HG03469 (cell line): ENCODE data around the gene DNAH10.

Experiments
- ATAC-seq: cut with Tn5 transposase; IDR thresholded peaks from one replicate; pipeline ENCODE4 v1.9.1; 2021; ENCODE audit warnings: mild to moderate bottlenecking, moderate library complexity, moderate number of reproducible peaks; ENCODE audit not compliant: unreplicated experiment

Gene DNAH10

DNA sequence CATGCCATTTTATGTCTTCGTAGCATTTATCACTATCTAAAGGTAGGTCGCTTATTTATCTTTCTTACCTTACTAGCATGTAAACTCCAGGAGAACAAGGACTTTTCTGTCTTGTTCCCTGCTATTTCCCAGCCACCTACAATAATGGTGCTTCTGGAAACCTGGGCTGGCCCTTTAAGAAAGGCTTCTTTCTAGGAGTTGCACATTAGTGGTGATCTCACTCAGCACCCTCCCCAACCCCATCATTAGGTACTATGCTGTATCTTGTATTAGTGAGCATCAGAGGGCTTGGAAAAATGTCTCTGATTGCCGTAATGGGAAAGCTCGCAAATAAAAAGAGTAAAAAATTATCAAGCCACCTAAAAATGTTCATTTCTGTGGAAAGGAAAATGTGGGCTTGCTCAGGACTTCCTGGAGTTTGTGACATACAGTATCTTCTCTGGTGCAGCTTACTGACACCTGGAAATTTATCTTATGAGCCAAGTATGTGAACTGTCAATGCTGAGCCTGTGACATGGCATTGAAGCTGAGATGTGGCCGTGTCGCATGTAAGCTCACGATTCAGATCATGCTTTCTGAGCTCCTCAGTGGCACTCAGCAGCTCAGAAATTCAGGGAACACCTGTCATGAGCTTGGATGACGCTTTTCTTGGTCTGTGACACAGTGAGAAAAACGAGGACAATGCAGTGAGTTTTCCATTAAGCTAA, 198.1 kb downstream of the DNAH10 start:
- no peak for ATAC-seq

DNA sequence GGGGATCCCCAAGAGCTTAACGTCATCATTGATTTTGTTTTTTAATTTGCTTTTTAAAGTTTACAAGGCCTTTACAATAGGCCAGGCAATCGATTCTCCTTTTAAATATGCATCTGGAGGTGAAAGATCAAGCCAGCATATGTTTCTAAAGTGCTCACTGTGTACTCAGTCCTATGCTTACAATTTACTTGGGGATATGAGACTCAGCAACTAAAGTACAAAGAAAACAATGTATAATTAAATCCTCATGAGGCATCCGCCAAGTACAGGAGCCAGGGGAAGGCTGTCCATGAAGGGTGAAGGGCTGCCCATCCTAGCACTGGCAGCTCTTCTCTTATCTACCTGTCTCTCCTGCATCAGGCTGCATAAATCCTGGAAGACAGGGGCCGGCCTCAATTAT, 198.8 kb downstream of the DNAH10 start:
- no peak for ATAC-seq

DNA sequence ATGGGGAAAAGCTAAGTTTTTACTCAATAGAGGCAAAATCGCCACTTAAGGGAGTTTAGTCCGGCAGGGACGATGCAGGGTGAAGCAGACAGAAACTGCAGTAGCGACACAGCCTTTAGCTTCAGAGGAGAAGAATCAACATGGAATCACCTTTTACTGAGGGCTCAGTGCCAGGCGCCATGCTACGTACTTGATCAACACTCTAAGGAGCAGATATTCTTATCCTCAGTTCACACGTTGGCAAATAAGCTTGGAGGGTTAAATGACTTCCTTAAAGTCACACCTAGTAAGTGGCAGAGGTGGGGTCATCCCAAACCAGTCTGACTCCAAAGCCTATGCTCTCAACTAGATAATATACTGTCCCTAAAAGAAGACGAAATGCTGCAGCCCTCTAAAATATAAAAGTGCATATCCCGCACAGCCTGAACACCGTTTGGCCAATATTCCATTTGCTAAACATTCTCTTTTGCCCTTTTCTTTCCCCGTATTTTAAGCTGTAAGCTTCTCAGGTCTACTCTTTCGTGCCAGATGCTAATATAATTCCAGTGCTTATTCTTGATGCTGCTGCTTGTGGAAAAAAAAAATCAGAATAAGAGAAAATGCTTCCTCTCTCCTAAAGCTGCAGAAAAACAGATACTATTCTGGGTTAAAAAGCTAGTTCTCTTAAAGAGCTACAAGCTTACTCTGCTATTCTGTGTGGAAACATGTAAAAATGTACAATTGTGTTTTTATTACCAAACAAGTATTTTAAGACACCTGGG, 199.7 kb downstream of the DNAH10 start:
- ATAC-seq, result no peak

DNA sequence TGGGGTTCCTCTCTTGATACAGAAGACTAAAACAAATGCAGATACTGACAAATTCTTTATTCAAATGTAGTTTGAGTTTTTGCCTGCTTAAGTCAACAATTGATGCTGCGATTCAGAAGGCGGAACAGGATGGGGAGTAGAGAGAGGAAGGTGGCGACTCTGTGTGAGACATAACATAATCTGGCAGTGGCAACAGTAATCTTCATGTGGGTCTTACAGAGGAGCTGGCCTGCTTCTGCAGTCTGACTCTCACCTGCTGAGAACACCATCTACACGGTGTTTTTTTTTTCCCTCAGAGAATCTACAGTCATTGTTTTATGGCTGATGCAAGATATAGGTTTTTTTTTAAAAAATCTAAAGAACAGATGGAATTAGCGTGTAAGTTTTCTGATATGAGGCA, 200.4 kb downstream of the DNAH10 start:
- ATAC-seq, result no peak

DNA sequence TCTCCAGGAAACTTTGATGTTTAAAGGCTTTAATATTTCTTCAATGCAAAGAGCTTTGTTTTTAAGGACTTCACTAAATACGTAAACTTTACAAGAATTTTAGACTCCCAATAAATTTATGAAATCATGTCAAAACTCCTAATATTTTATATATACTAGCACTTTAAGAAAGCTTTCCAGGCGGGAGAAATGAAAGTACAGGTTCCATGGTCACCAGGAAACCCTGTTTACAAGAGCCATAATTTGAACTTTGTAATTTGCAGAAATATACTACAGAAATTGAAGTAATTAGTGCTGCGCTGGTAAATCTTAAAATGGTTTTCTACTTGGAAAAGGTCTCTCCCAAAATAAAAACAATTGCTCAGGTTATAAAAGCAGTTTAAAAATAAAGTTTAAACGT, 201.7 kb downstream of the DNAH10 start:
- ATAC-seq, result no peak

DNA sequence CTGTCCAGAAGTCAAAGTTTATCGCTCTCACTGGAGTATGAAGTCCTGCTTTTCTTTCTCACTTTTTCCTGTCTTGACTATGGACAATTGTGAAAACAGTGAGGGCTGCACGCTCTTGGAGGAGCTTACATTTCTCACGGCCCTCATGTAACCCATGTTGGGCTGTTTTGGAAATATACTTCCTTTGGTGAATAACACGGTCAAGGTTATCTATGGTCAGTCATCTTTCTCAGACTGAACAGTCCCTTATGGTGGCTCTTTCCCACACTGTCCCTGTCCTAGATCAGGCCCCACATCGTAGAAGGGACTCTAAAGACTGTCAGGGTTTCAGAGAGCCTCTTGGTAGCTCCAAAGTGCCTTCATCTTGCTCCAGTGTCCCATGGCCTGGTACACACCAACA, 203.3 kb downstream of the DNAH10 start:
- no peak for ATAC-seq

DNA sequence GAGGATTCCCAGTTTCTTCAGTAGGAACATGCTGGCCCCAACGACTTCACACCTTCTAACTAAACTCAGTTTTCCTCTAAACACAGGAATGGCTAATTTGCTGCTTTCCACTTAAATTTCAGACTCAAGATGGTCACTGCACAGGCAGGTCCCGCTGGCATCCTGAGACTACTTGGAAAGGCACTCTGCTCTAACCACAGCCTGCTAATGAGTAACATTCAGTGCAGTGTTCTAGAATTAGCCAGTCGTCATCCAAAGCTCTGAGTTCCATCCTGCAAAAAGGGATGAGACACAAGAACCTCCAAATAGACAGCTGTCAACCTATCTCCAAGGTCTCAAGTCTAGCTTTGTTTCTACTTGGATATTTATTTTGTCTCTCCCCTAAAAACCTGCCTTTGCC, 204.5 kb downstream of the DNAH10 start:
- ATAC-seq, result no peak

DNA sequence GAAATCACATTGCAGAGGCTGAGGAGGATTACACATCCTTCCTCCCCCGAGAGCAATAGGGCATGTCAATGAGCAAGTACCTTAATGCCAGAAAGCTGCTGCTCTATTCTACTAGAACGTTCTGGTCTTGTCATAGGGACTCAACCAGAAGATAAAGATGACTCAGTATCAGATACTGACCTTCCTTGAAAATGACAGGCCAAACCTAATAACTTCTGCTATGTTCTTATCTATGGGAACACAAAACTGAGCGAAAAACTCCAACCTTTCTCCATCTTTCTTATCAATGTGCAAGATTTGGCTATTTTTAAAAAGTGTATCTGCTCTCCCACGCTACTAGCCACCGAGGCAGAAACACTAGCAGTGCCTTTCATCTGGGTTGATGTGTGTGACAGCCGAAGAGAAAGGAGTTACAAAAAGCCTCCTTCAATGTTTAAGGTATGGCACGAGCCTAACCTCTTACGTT, 205.1 kb downstream of the DNAH10 start:
- no peak for ATAC-seq

DNA sequence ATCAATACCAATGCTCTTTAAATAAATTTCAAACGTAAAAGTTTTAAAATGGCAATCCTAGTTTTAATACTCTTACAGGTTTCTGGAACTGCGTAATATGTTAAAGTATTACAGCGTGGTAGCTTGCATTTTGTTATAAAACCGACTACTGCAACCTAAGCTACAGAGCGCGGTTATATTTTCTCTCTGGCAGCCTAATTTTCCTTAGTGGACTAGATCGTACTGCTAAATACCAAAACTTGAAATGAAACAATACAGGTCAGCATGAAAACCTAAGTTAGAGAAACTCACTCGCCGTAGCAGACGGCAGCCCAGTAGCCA, 209.3 kb downstream of the DNAH10 start:
- no peak for ATAC-seq

DNA sequence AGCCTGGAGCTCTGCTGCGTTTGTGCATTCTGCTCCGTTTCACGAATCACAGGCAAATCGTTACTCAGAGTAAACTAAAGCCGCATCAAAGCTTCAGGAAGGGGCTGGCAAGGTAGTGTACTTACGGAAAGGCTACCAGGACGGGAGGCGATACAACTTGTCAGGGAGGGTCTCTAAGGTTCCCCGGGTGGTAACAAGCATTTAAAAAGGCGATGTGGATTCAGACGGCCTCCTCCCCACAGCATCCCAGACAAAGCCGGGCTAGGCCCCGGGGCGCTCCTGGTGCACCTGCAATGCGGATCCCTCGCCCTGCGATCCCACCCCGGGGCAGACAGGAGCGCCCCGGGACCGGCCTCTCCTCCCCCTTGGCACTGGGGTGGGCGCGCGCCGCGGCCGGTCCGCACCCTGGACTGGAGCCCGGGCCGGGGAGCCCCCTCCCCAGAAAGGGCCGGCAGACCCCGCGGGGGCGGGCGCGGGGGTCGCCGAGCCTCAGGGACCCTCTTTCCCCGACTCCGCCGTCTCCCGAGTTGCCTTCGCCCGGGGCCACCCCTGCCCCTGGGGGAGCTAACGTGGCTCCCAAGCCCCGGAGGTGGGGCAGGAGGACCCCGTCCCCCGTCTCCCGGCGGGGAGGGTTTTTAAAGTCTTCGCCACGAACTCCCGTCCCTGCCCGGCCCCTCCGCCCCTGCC, 209.8 kb downstream of the DNAH10 start:
- ATAC-seq, result no peak

DNA sequence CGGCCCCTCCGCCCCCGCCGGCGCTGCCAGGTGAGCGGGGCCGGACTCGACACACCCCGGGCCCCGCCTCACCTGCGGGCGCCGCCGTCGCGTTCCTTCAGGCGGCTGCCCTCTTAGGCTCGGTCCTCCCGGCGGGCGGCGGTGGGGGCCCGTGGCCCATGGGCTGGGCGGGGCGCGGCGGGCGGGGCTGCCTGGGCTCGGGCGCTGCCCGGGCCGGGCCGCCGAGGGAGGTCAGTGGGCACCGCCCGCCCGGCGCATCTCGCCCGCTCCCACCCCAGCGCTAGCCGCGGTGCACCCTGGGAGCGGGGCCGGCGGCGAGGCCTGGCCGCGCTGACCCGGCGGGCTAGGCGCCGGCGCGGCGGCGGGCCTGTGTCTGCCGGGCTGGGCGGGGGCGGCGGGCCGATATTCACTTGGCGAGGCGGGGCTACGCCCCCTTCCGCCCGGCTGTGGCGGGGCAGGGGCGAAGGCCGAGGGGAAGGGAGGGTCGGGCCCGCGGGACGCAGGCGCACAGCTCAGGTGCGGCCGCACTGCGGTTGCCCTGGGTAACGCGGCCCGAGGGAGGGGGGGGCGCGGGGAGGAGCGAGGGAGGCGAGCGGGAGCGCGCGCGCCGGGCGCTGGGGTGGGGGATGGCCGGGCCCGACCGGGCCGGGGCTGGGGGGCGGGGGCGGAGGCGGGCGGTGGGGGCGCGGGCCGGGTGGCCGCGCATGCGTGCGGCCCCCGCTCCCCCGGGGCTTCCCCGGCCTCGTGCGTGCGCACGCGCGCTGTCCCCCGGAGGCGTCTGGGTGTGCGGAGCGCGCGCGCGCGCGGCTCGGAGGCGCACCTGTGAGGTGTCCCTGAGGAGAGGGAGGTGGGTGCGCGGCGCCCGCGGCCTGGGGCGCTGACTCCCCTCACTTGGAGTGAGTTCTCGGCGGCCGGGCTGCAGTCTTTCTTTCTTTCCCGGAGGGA, 210.6 kb downstream of the DNAH10 start, which contains the start of the genes CCDC92 and ZNF664:
CCDC92 (minus strand) TSS at position 375 of the 945 bp plus-strand sequence. CDS start 28,526 bp downstream, outside the sequence.
ZNF664 (plus strand) TSS at position 759 of the 945 bp plus-strand sequence. CDS start 38,930 bp downstream, outside the sequence.
- ATAC-seq, result peak; percentile 62

DNA sequence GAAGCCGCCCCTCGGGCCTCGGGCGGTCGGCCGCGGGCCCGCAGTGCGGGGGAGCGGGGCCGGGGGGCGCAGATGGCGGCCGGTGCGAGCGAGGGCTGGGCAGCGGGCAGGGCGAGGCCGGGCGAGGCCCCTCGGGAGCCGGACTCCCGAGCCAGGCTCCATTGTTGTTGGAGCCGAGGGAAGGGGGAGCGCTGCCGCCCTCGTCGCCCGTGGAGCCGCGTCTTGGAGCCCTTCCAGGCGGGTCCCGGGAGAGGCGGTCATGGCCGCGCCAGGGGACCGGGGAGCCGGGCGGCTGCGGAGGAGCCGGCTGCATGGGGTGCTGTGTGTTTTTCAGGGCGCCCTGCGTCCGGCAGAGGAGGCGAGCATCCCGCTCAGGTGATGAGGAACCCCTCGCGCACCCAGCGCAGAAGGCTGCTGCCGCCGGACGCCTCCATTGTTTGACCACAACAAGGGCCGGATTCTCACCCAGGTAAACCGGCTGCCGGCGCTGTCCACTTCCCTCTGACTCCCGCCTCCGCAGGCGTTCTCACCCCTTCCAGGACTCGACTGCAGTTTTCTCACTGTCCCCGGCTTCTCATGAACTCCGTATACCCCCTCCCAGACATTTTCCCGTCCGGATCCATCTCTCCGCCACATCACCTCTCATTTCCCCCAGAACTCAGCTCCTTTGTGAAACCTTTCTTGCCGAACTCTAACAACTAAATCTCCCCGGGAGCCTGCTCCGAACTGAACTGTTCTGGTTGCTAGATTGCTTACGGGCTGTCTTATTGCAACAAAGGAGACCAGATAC, 211.6 kb downstream of the DNAH10 start:
- peak; percentile 7 for ATAC-seq

DNA sequence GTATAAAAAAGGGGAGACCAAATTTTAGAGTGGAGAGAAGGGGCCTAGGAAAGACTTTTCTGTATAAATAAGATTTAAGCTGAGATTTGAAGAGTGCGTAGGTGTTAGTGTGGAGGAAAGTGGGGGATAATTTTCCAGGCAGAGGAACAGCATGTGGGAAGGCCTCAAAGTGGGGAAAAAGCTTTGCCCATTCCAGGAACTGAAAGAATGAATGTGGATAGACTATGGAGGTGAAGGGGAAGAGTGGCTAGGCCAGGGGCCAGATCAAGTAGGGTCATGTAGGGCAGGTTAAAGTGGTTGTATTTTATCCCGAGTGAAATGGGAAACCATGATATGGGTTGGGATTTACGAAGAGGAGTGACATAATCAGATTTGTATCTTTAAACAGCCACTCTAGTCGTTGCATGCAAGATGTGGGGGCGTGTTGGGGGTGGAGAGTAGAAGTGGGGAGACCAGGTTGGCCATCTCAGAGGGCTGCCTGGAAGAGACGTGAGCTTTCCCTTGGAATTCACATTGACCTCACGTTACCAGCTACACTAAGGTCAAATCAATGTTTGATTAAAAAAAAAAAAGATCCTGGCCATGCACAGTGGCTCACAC, 214.2 kb downstream of the DNAH10 start:
- ATAC-seq, result no peak

DNA sequence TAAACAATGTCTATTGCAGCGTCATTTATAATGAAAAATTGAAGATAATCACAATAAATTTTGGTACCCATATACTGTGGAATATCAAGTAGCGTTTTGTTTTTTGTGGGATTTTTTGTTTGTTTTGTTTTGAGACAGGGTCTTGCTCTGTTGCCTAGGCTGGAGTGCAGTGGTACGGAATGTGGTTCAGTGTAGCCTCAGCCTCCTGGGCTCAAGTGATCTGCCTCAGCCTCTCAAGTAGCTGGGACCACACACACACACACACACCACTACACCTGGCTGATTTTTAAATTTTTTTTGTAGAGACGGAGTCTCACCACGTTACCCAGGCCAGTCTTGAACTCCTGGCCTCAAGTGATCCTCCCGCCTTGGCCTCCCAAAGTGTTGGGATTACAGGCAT, 217.5 kb downstream of the DNAH10 start:
- ATAC-seq, result no peak

DNA sequence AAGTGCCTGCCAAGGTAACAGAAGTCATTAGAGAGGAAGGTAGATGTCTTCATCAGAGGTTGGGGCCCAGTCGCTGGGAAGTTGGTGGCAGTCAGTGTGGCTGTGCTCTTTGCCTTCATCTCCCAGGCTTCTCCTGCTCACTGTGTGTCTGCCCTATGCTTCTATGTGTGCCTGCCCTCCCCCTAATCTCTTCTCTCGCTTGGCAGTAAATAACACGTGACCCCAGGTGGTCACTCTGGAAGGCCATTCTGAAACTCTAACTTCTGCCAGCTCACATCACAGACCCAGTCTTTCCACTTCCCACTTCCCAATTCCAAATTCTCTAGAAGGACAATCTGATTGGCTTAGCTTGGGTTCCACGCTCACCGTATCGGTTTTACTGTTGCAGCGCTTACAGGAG, 220.2 kb downstream of the DNAH10 start:
- no peak for ATAC-seq

DNA sequence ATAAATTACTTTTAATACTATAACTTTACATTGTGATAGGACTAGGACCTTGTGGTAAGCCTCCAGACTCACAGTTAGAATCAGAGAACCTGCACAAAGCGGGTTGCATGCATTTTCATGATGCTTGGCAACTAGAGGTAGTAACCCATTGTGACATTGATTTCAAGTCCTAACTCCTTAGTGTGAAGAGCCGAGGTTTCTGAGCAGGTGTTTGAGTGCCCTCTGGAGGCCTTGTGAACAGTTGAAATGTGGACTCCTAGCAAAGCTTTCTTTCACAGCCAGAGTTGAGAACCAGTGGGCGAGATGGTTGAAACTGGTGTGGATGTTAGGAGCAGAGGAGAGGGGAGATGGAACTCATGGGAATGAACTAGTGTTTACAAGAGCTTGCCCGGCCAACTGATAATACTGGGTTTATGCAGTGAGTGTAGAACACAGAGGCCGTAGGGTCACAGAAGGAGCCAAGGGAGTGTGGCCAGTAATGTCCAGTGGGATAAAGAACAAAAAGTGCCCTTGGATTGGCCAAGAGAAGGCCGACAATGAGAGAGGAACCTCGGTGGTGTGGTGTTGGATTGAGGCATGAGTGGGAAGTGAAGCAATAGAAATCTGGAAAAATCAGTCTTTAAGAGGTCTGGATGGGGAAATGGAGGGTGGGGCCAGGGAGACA, 221.9 kb downstream of the DNAH10 start:
- no peak for ATAC-seq

DNA sequence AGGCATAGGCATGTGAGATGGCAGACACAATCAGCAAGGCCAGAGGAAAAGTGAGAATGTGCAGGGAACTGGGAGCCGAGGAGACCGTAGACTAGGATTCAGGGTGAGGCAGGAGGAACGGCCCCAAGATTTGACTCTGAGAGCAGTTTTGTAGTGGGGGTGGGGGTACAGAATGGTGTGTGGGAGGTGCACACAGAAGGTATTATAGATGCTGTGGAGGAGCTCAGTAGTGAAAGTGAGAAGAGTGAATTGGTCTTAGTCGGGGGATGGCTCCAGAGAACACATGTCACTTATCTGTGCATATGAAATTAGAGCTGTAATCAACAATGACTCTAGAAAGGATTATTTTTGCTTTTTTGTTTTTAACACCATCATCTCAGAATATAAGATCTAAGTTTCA, 222.8 kb downstream of the DNAH10 start:
- no peak for ATAC-seq
